Fibroblast of lung (primary cell): ENCODE measurements around the gene DHFR2.

Experiments
- EZH2 ChIP-seq: IDR thresholded peaks from 2 replicates; pipeline ENCODE4 v1.5.1; 2012; ENCODE audit warnings: low read length, control low read depth, mild to moderate bottlenecking; ENCODE audit errors: missing control alignments
- TF ChIP-seq, protein P1 (sequence below), 2 donors: IDR thresholded peaks in 1 of 2; conservative IDR thresholded peaks in 1 of 2; 1 replicate in 1 of 2; 2 replicates in 1 of 2; pipeline ENCODE4 v1.5.1; 2011 to 2012; ENCODE audit warnings: low read length in 2 of 2, control low read depth in 1 of 2, inconsistent platforms in 1 of 2, low read depth in 1 of 2, mild to moderate bottlenecking in 1 of 2

DNA sequence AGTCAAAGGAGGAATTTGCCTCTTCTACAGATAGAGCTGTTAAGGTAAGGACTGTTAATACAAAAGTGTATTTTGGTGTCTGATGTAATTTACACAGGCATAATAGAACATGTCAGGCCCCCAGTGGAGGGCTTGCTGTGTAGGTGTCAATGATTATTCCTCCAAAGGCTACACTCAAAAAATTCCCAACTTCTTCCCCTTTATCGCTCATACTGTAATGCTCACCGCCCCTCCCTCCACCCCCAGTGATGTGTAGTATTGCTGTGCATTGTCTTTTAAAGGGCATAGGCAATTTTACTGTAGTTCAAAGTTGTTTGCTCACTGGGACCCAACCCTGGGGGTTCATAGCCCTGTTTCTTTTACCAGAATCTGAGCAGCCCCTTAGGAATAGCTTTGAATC lies 32.4 kb upstream of the DHFR2 start:
- TF ChIP-seq, protein P1, sequence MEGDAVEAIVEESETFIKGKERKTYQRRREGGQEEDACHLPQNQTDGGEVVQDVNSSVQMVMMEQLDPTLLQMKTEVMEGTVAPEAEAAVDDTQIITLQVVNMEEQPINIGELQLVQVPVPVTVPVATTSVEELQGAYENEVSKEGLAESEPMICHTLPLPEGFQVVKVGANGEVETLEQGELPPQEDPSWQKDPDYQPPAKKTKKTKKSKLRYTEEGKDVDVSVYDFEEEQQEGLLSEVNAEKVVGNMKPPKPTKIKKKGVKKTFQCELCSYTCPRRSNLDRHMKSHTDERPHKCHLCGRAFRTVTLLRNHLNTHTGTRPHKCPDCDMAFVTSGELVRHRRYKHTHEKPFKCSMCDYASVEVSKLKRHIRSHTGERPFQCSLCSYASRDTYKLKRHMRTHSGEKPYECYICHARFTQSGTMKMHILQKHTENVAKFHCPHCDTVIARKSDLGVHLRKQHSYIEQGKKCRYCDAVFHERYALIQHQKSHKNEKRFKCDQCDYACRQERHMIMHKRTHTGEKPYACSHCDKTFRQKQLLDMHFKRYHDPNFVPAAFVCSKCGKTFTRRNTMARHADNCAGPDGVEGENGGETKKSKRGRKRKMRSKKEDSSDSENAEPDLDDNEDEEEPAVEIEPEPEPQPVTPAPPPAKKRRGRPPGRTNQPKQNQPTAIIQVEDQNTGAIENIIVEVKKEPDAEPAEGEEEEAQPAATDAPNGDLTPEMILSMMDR (conservative IDR thresholded peaks at IDR 0.05 in 1 of 2, IDR thresholded peaks at IDR 0.05 in 1 of 2; ENCODE audit: low read depth in 1 of 2, low read length in 2 of 2) = no peak
- no peak for TF ChIP-seq EZH2
